H1 (cell line): ENCODE data around the gene ABCA2. TPM values are rescaled to one million over a fixed set of nuclear protein-coding genes. Genes with fewer than 3 reads are reported as not detected.

ENCODE experiments used
- CTCF ChIA-PET: fragments of 300-600 bp; sonication (Branson Sonifier 250); formaldehyde crosslinking; loops from one replicate; lab custom pipeline; 2021; ENCODE audit not compliant: partially characterized antibody; lab: Charles Lee
- POLR2A ChIA-PET: fragments of 300-600 bp; sonication (Branson Sonifier 250); formaldehyde crosslinking; loops from one replicate; lab custom pipeline; 2021; ENCODE audit warnings: inconsistent platforms; ENCODE audit not compliant: partially characterized antibody; lab: Charles Lee
- DNase-seq, 2 experiments: peaks; one replicate each; pipeline versions ENCODE4 v3.0.0 to v3.0.0-alpha.2; 2010 to 2022; ENCODE audit warnings: low spot score in 2 of 2, low read depth in 1 of 2, mixed read lengths in 1 of 2
- FAIRE-seq: peaks from 2 replicates; lab custom pipeline; 2011; peaks lifted over from hg19 to GRCh38; lab: Jason Lieb, UNC
- H2AFZ ChIP-seq: 2 replicates; pipeline ENCODE4 v1.8.1; 2012; ENCODE audit warnings: low read length, inconsistent platforms
- H2AK5ac ChIP-seq: 2 replicates; pipeline ENCODE4 v1.6.1; 2013; ENCODE audit warnings: low read depth, low read length
- H2BK120ac ChIP-seq: replicated peaks from 2 replicates; pipeline ENCODE3; 2013; ENCODE audit warnings: low read depth, low read length, inconsistent platforms
- H2BK12ac ChIP-seq: 2 replicates; pipeline ENCODE4 v1.6.1; 2013; ENCODE audit warnings: low read depth, low read length
- H2BK15ac ChIP-seq: 2 replicates; pipeline ENCODE4 v1.6.1; 2013; ENCODE audit warnings: low read length
- H2BK20ac ChIP-seq: 2 replicates; pipeline ENCODE4 v1.6.1; 2013; ENCODE audit warnings: low read length
- H2BK5ac ChIP-seq: 2 replicates; pipeline ENCODE4 v1.6.1; 2013; ENCODE audit warnings: low read depth, low read length
- H3K14ac ChIP-seq: 2 replicates; pipeline ENCODE4 v1.6.1; 2013; ENCODE audit warnings: inconsistent platforms; ENCODE audit not compliant: insufficient read length
- H3K18ac ChIP-seq: 2 replicates; pipeline ENCODE4 v1.6.1; 2013; ENCODE audit warnings: low read length; ENCODE audit errors: extremely low read depth
- H3K23ac ChIP-seq: 2 replicates; pipeline ENCODE4 v1.6.1; 2013; ENCODE audit warnings: inconsistent platforms; ENCODE audit not compliant: insufficient read length
- H3K23me2 ChIP-seq: 2 replicates; pipeline ENCODE4 v1.6.1; 2013; ENCODE audit warnings: low read depth, low read length
- H3K27ac ChIP-seq: 2 replicates; pipeline ENCODE4 v1.6.1; 2011; ENCODE audit warnings: low read depth, low read length, inconsistent platforms
- H3K27me3 ChIP-seq, 4 experiments: replicated peaks in 1 of 4; 1 replicate in 1 of 4; 2 replicates in 3 of 4; pipeline versions ENCODE4 v1.6.1 to v1.8.1; 2011 to 2013; ENCODE audit warnings: low read length in 3 of 4, mild to moderate bottlenecking in 3 of 4, inconsistent platforms in 2 of 4, mixed read lengths in 2 of 4, moderate library complexity in 1 of 4; ENCODE audit not compliant: control insufficient read depth in 3 of 4, insufficient read depth in 3 of 4; ENCODE audit errors: extremely low read depth in 1 of 4
- H3K36me3 ChIP-seq, 4 experiments: 2 replicates each; pipeline versions ENCODE4 v1.6.1 to v1.8.1; 2011 to 2013; ENCODE audit warnings: mild to moderate bottlenecking in 4 of 4, low read length in 3 of 4, moderate library complexity in 2 of 4, control low read depth in 1 of 4, inconsistent platforms in 1 of 4; ENCODE audit not compliant: insufficient read depth in 4 of 4, control insufficient read depth in 2 of 4
- H3K4ac ChIP-seq: replicated peaks from 2 replicates; pipeline ENCODE3; 2013; ENCODE audit warnings: low read length, low read depth, mixed read lengths, inconsistent platforms; ENCODE audit not compliant: insufficient read length
- H3K4me1 ChIP-seq, 4 experiments: replicated peaks in 1 of 4; 1 replicate in 1 of 4; 2 replicates in 3 of 4; pipeline versions ENCODE4 v1.6.1 to v1.8.1; 2011 to 2013; ENCODE audit warnings: low read length in 3 of 4, inconsistent platforms in 2 of 4, mixed read lengths in 1 of 4; ENCODE audit not compliant: insufficient read depth in 4 of 4, control insufficient read depth in 3 of 4
- H3K4me2 ChIP-seq, 2 experiments: 2 replicates each; pipeline versions ENCODE4 v1.6.1 to v1.8.1; 2011 to 2013; ENCODE audit warnings: low read depth in 2 of 2, low read length in 2 of 2, control low read depth in 1 of 2, inconsistent platforms in 1 of 2, mild to moderate bottlenecking in 1 of 2; ENCODE audit not compliant: insufficient read depth in 1 of 2
- H3K4me3 ChIP-seq, 4 experiments: fragments of 200-600, 300-600 bp in 1 of 4; sonication (generic), shearing (Covaris generic), sonication (Bioruptor Twin) in 1 of 4; 2 replicates each; pipeline versions ENCODE4 v1.5.1 to v1.8.1; 2011 to 2016; ENCODE audit warnings: low read length in 4 of 4, low read depth in 3 of 4, control low read depth in 2 of 4, inconsistent platforms in 2 of 4, mild to moderate bottlenecking in 2 of 4, mixed read lengths in 1 of 4, moderate library complexity in 1 of 4; ENCODE audit not compliant: insufficient read depth in 2 of 4; ENCODE audit errors: extremely low read depth in 1 of 4
- H3K56ac ChIP-seq: replicated peaks from 2 replicates; pipeline ENCODE3; 2013; ENCODE audit warnings: low read depth, mild to moderate bottlenecking, mixed read lengths, low read length, inconsistent platforms; ENCODE audit not compliant: insufficient read length
- H3K79me1 ChIP-seq: 2 replicates; pipeline ENCODE4 v1.6.1; 2013; ENCODE audit warnings: low read depth, low read length, control low read depth
- H3K79me2 ChIP-seq, 2 experiments: 2 replicates each; pipeline versions ENCODE4 v1.6.1 to v1.8.1; 2012 to 2013; ENCODE audit warnings: low read length in 2 of 2, mild to moderate bottlenecking in 2 of 2, inconsistent platforms in 1 of 2; ENCODE audit not compliant: insufficient read depth in 2 of 2, control insufficient read depth in 1 of 2
- H3K9ac ChIP-seq, 4 experiments: replicated peaks in 1 of 4; 1 replicate in 1 of 4; 2 replicates in 3 of 4; pipeline versions ENCODE4 v1.6.1 to v1.8.1; 2011 to 2013; ENCODE audit warnings: low read depth in 3 of 4, low read length in 3 of 4, control low read depth in 2 of 4, mild to moderate bottlenecking in 2 of 4, moderate library complexity in 2 of 4, inconsistent platforms in 1 of 4; ENCODE audit errors: extremely low read depth in 1 of 4
- H3K9me3 ChIP-seq, 2 experiments: 2 replicates each; pipeline versions ENCODE4 v1.6.1 to v1.8.1; 2012 to 2013; ENCODE audit warnings: mild to moderate bottlenecking in 2 of 2, moderate library complexity in 2 of 2, control low read depth in 1 of 2, inconsistent platforms in 1 of 2, low read depth in 1 of 2, low read length in 1 of 2, mixed read lengths in 1 of 2; ENCODE audit not compliant: insufficient read depth in 2 of 2
- H4K20me1 ChIP-seq, 2 experiments: replicated peaks in 1 of 2; 2 replicates each; pipeline versions ENCODE3 to v1.8.1; 2011 to 2013; ENCODE audit warnings: inconsistent platforms in 2 of 2, low read length in 2 of 2, mild to moderate bottlenecking in 1 of 2; ENCODE audit not compliant: insufficient read depth in 2 of 2, control insufficient read depth in 1 of 2
- H4K5ac ChIP-seq: 2 replicates; pipeline ENCODE4 v1.6.1; 2013; ENCODE audit warnings: low read length, low read depth, mixed read lengths, inconsistent platforms; ENCODE audit not compliant: insufficient read length
- H4K8ac ChIP-seq: 2 replicates; pipeline ENCODE4 v1.8.0; 2013; ENCODE audit warnings: mild to moderate bottlenecking, moderate library complexity, low read length, inconsistent platforms; ENCODE audit not compliant: insufficient read depth; ENCODE audit errors: extremely low read depth
- H4K91ac ChIP-seq: replicated peaks from 2 replicates; pipeline ENCODE3; 2013; ENCODE audit warnings: low read length, mixed read lengths, inconsistent platforms; ENCODE audit not compliant: insufficient read length
- CBX8 ChIP-seq: fragments of 300-800, 300-1000 bp; sonication (generic); IDR thresholded peaks from 2 replicates; pipeline ENCODE4 v1.7.1; 2016; ENCODE audit warnings: low read depth, low read length, borderline replicate concordance
- E2F6 ChIP-seq: IDR thresholded peaks from 2 replicates; pipeline ENCODE4 v1.6.1; 2012; ENCODE audit warnings: inconsistent platforms
- EGR1 ChIP-seq: IDR thresholded peaks from 2 replicates; pipeline ENCODE4 v1.6.1; 2011; ENCODE audit warnings: low read depth, low read length, borderline replicate concordance
- EP300 ChIP-seq, 2 experiments: IDR thresholded peaks; 1 replicate in 1 of 2; 2 replicates in 1 of 2; pipeline ENCODE4 v1.6.1; 2011 to 2012; ENCODE audit warnings: low read depth in 2 of 2, low read length in 2 of 2, mild to moderate bottlenecking in 2 of 2, borderline replicate concordance in 1 of 2, inconsistent platforms in 1 of 2, moderate library complexity in 1 of 2
- EZH2 ChIP-seq: fragments of 200-600 bp; sonication (generic); IDR thresholded peaks from 2 replicates; pipeline ENCODE4 v1.7.1; 2012; ENCODE audit warnings: low read depth, mild to moderate bottlenecking, moderate library complexity, low read length, inconsistent platforms; ENCODE audit not compliant: severe bottlenecking
- KDM4A ChIP-seq: IDR thresholded peaks from one replicate; pipeline ENCODE4 v1.7.1; 2012; ENCODE audit warnings: low read depth, mild to moderate bottlenecking, moderate library complexity, low read length, inconsistent platforms; ENCODE audit not compliant: severe bottlenecking
- RAD21 ChIP-seq, 2 experiments: IDR thresholded peaks in 1 of 2; conservative IDR thresholded peaks in 1 of 2; 2 replicates each; pipeline ENCODE4 v1.6.1; 2011; ENCODE audit warnings: low read depth in 2 of 2, low read length in 2 of 2, improper control_type of control experiment in 1 of 2, inconsistent platforms in 1 of 2, mild to moderate bottlenecking in 1 of 2, moderate library complexity in 1 of 2
- TEAD4 ChIP-seq: IDR thresholded peaks from 2 replicates; pipeline ENCODE4 v1.6.1; 2012; ENCODE audit warnings: low read depth, low read length, inconsistent platforms, mixed read lengths
- WGBS, 2 experiments: shearing (Covaris generic) in 1 of 2; methylation state at CpG; one replicate each; pipeline versions ENCODE4 v1.1.6 to v1.1.7; 2013 to 2015; ENCODE audit warnings: low lambda C conversion rate in 2 of 2, mixed read lengths in 2 of 2, inconsistent platforms in 1 of 2, low coverage in 1 of 2, missing lambda C conversion rate in 1 of 2; ENCODE audit not compliant: insufficient replicate concordance in 2 of 2, insufficient coverage in 1 of 2, insufficient read length in 1 of 2; ENCODE audit errors: extremely low coverage in 1 of 2, missing lambda C conversion rate in 1 of 2; 5-methylcytosine and 5-hydroxymethylcytosine counted together
- polyA plus RNA-seq, 7 experiments: library from polyadenylated mRNA; depleted of rRNA in 3 of 7; stranded (reverse) in 5 of 7; unstranded in 2 of 7; fragments of >200 nt in 5 of 7; fragments of 200-250 nt in 2 of 7; gene quantifications; 1 replicate in 5 of 7; 2 replicates in 1 of 7; 4 replicates in 1 of 7; pipeline versions ENCODE4 v1.2.1 to v1.2.3, GENCODE V29; 2011 to 2013; ENCODE audit warnings: missing spikeins in 2 of 7, mixed read lengths in 2 of 7
- total RNA-seq: library from RNA; stranded (reverse); fragmentation: NEBNext Ultra II Directional; extraction: Animal tissue kit (Norgen Biotek cat#: 25700); gene quantifications from 2 replicates; pipeline ENCODE4 v1.2.1, GENCODE V29; 2021

The ABCA2 gene
- total and polyA plus RNA-seq, 2 of the 8 experiments (the other 6 are each of a cell fraction or from before 2014, with no cell fraction given), result 12.5 to 14.3 TPM

- Histone ChIP-seq H2AK5ac (no peak overlapping the region), H4K91ac (no peak overlapping the region), H3K23ac (no peak overlapping the region), H2BK120ac (no peak overlapping the region), H2BK15ac (no peak overlapping the region), H4K20me1 (peaks cover 0 to 4% of the 10 kb centered on the region in 2 experiments), H3K79me2 (no peaks in the 10 kb centered on the region), H3K27me3 (peaks cover 1 to 27% (median 15%) of the 10 kb centered on the region in 4 experiments; a peak in 6 of 7 replicates), H3K56ac (no peak overlapping the region), H2BK12ac (no peak overlapping the region), H2BK20ac (no peak overlapping the region), H4K5ac (no peak overlapping the region), H3K9ac (no peak overlapping the region; a peak in 2 of 7 replicates), H3K4me2 (peak overlapping the region; percentile 39 to 91), H3K79me1 (no peaks in the 10 kb centered on the region), H3K9me3 (no peaks in the 10 kb centered on the region), H2AFZ (peak overlapping the region; percentile 82; the same call in 1 of the 2 replicates), H3K4me1 (peaks cover 0 to 11% (median 3%) of the 10 kb centered on the region in 4 experiments; a peak in 5 of 7 replicates), H3K18ac (peak overlapping the region; percentile 60), H3K4me3 (peak overlapping the region; percentile 37 to 78 (median 46); a peak in 7 of 8 replicates), H2BK5ac (no peak overlapping the region), H3K4ac (no peak overlapping the region), H3K36me3 (no peaks in the 10 kb centered on the region), H3K23me2 (peaks cover 4% of the 10 kb centered on the region; the same call in 1 of the 2 replicates), H3K27ac (no peak overlapping the region), H3K14ac (no peak overlapping the region), H4K8ac (peak overlapping the region; percentile 46; the same call in 1 of the 2 replicates)
- DNase-seq (peak in 1 of 2 experiments; percentile 77), FAIRE-seq (no peak)
- WGBS, 2 experiments, result 8% methylated on average over 56 of the region's 98 CpGs; no CpG with 5 or more reads in 1 of the 2 experiments
- POLR2A ChIA-PET, result interaction anchor here (1.0 to 1.9 kb wide), 5 partner anchors 16 to 214 kb away, joined by 3 to 6 read pairs (median 4); partner anchors contain the start of gene TUBB4B
- CTCF ChIA-PET, result interaction anchor here (0.7 to 8.5 kb wide), 71 partner anchors 9 to 440 kb away, joined by 3 to 110 read pairs (median 5); partner anchors contain the start of genes AJM1, C8G, CLIC3 and GRIN1
- TF ChIP-seq EZH2, result peak; percentile 8
- TF ChIP-seq TEAD4, result no peak
- no peak for TF ChIP-seq CBX8
- TF ChIP-seq RAD21 (IDR thresholded peaks at IDR 0.05 in 1 of 2, conservative IDR thresholded peaks at IDR 0.05 in 1 of 2; ENCODE audit: low read depth in 2 of 2, low read length in 2 of 2), result peak; percentile 8 to 21; a peak in 2 of 4 replicates
- TF ChIP-seq EGR1, result peak; percentile 60; the same call in 1 of the 2 replicates
- peak; percentile 58 for TF ChIP-seq E2F6
- no peak for TF ChIP-seq EP300 (IDR thresholded peaks at IDR 0.05; ENCODE audit: borderline replicate concordance in 1 of 2, low read depth in 2 of 2, low read length in 2 of 2)
- peak; percentile 70 for TF ChIP-seq KDM4A
Measured at GRCh38 chr9:137028263-137029057, 423 bp upstream of the ABCA2 start.
